Brain microvascular endothelial cell (primary cell): ENCODE data around the gene MEOX1.

Experiments
- DNase-seq: peaks from one replicate; pipeline ENCODE4 v3.0.0-alpha.2; 2020
- H3K27ac ChIP-seq: fragments of 250-450 bp; sonication (Bioruptor Pico); 2 replicates; pipeline ENCODE4 v1.5.1; 2020; ENCODE audit warnings: mild to moderate bottlenecking, moderate library complexity
- H3K27me3 ChIP-seq: fragments of 250-450 bp; sonication (Bioruptor Pico); replicated peaks from 2 replicates; pipeline ENCODE4 v1.5.1; 2020; ENCODE audit warnings: mild to moderate bottlenecking
- H3K36me3 ChIP-seq: fragments of 250-450 bp; sonication (Bioruptor Pico); replicated peaks from 2 replicates; pipeline ENCODE4 v1.5.1; 2020; ENCODE audit warnings: mild to moderate bottlenecking
- H3K4me3 ChIP-seq: 2 replicates; pipeline ENCODE4 v1.5.1; 2011; ENCODE audit warnings: low read depth, mild to moderate bottlenecking, control low read depth, low read length, moderate library complexity
- CTCF ChIP-seq: IDR thresholded peaks from 2 replicates; pipeline ENCODE4 v1.5.1; 2011; ENCODE audit warnings: low read depth, mild to moderate bottlenecking, moderate library complexity, low read length, control low read depth, inconsistent platforms; ENCODE audit errors: missing control alignments
- in situ Hi-C: cut with HindIII; loops from 2 replicates; pipeline ENCODE4 v1.10.0; 2017; ENCODE audit warnings: low sequenced_read_pairs, low pct_ligation_motif_present

Gene MEOX1

DNA sequence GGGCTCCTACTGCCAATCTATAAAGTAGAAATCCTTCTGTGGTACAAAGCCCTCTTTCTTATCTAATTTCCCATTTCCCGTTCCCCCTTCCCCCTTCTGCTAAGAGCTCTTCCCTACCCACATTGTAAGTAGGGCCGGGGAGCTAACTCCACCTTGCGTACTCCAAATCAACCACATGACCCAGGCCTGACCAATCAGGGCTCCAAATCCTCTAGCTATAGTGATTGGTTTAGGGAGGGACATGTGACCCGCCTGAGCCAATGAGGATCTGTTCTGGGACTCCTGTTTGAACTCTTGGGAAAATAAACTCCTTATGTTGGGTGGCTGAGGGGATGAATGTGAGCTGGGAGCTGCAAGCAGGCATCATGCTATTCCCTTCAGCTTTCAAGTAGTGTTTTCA is 40.9 kb upstream of the MEOX1 start:
- no peak for TF ChIP-seq CTCF
- DNase-seq: no peak
- Histone ChIP-seq H3K27me3 (no peaks in the 10 kb centered on the region), H3K36me3 (no peaks in the 10 kb centered on the region), H3K27ac (no peak overlapping the region), H3K4me3 (no peak overlapping the region)
- in situ Hi-C loops: no loop called here

DNA sequence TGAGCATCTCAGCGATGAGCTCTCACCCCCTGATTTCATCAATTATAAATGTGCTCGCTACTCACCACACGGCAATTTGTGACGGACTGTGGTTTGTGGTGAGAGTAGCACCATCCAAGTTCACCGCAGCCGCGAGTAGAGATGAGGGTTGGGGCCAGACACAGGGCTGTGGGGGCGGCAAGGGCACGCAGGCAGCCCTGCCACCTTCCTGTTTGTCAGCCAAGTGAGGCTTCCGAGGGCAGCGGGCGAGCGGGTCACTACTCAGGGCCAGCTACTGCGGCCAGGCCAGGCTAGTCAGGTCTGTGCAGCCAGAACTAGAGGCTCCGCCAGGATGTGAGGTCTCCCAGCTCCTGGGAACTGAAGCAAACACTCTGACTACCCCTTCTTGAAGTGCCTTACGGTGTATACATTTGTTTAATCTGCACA is 39.6 kb upstream of the MEOX1 start:
- Histone ChIP-seq H3K36me3 (no peaks in the 10 kb centered on the region), H3K27ac (no peak overlapping the region), H3K4me3 (no peak overlapping the region), H3K27me3 (no peaks in the 10 kb centered on the region)
- in situ Hi-C loops: no loop called here
- TF ChIP-seq CTCF: no peak
- DNase-seq: peak; percentile 56

DNA sequence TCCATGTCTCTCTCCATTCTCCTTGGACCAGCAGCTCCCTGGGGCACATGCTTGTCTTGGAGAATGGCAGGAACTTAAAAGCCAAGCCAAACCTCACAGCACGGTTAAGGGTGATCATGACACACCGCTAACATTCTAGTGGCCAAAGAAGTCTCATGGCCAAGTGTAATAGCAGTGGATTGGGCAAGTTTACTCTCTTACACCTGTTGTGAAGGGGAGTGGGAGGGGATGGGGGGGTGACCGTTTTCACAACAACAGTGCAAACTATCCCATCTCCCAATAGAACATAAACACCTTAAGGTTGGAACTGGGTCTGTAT is 37.7 kb upstream of the MEOX1 start:
- no peak for TF ChIP-seq CTCF
- DNase-seq: no peak
- Histone ChIP-seq H3K27me3 (no peaks in the 10 kb centered on the region), H3K27ac (no peak overlapping the region), H3K36me3 (no peaks in the 10 kb centered on the region), H3K4me3 (no peak overlapping the region)
- in situ Hi-C loops: loop anchor here (10.0 kb wide), 1 partner anchor 55 kb away; the partner anchor contains the start of gene SOST

GRCh38 chr17:43698678-43699437 is 37.1 kb upstream of the MEOX1 start:
- DNase-seq: no peak
- no peaks in the 10 kb centered on the region for H3K36me3 ChIP-seq
- TF ChIP-seq CTCF: no peak
- in situ Hi-C loops: loop anchor here (10.0 kb wide), 1 partner anchor 56 kb away; the partner anchor contains the start of gene SOST
- no peaks in the 10 kb centered on the region for H3K27me3 ChIP-seq
- H3K27ac ChIP-seq: no peak overlapping the region
- no peak overlapping the region for H3K4me3 ChIP-seq

GRCh38 chr17:43697937-43698336 is 36.2 kb upstream of the MEOX1 start:
- DNase-seq: no peak

More at GRCh38 chr17:43697937-43698336, 36.2 kb upstream of the MEOX1 start:
- in situ Hi-C loops: loop anchor here (10.0 kb wide), 1 partner anchor 57 kb away; the partner anchor contains the start of gene SOST
- Histone ChIP-seq H3K27ac (no peak overlapping the region), H3K4me3 (no peak overlapping the region), H3K27me3 (no peaks in the 10 kb centered on the region), H3K36me3 (no peaks in the 10 kb centered on the region)
- TF ChIP-seq CTCF: no peak
